CD4-positive, alpha-beta memory T cell (primary cell): ENCODE measurements around the gene IL10RA. TPM values are rescaled to one million over a fixed set of nuclear protein-coding genes. Genes with fewer than 3 reads are reported as not detected.
A peak's percentile ranks its signal among the peaks of the same experiment; 100 is the strongest.

ENCODE experiments used
- CTCF ChIA-PET: fragments of 350-600 bp; sonication (Branson Sonifier 250); formaldehyde crosslinking; loops from one replicate; lab custom pipeline; 2021; ENCODE audit warnings: inconsistent platforms; ENCODE audit not compliant: partially characterized antibody; lab: Charles Lee
- POLR2A ChIA-PET: fragments of 350-600 bp; sonication (Branson Sonifier 250); formaldehyde crosslinking; loops from one replicate; lab custom pipeline; 2021; ENCODE audit not compliant: partially characterized antibody; lab: Charles Lee
- DNase-seq, 5 donors: peaks; one replicate each; pipeline versions ENCODE4 v3.0.0 to v3.0.0-alpha.2; 2020 to 2022; ENCODE audit warnings: mixed read lengths in 1 of 5
- H3K27ac ChIP-seq: one replicate; pipeline ENCODE4 v1.7.0; 2013; ENCODE audit warnings: low read depth, low read length
- H3K27me3 ChIP-seq: 2 replicates; pipeline ENCODE4 v1.7.0; 2013; ENCODE audit warnings: mild to moderate bottlenecking, low read length, moderate library complexity; ENCODE audit not compliant: insufficient read depth
- H3K36me3 ChIP-seq: 2 replicates; pipeline ENCODE4 v1.7.0; 2013; ENCODE audit warnings: mild to moderate bottlenecking, low read length, moderate library complexity; ENCODE audit not compliant: insufficient read depth
- H3K4me1 ChIP-seq: 2 replicates; pipeline ENCODE4 v1.7.0; 2013; ENCODE audit warnings: mild to moderate bottlenecking, low read length, moderate library complexity; ENCODE audit not compliant: insufficient read depth
- H3K4me3 ChIP-seq, 2 donors: one replicate each; pipeline ENCODE4 v1.7.0; 2013; ENCODE audit warnings: low read length in 2 of 2, mild to moderate bottlenecking in 1 of 2
- H3K9me3 ChIP-seq, 2 donors: one replicate each; pipeline ENCODE4 v1.7.0; 2013; ENCODE audit warnings: low read length in 2 of 2, control low read depth in 1 of 2; ENCODE audit not compliant: control insufficient read depth in 1 of 2
- H3K27ac Mint-ChIP-seq, 7 donors: one replicate each; pipeline ENCODE4 v1.8.0; 2020 to 2021; ENCODE audit warnings: mixed read lengths in 7 of 7, mild to moderate bottlenecking in 6 of 7, inconsistent platforms in 3 of 7, moderate library complexity in 3 of 7
- H3K27me3 Mint-ChIP-seq, 2 donors: one replicate each; pipeline ENCODE4 v1.8.0; 2020 to 2021; ENCODE audit warnings: mixed read lengths in 2 of 2
- H3K36me3 Mint-ChIP-seq, 2 donors: one replicate each; pipeline ENCODE4 v1.8.0; 2020 to 2021; ENCODE audit warnings: mixed read lengths in 2 of 2, inconsistent platforms in 1 of 2, mild to moderate bottlenecking in 1 of 2
- H3K4me1 Mint-ChIP-seq, 4 donors: one replicate each; pipeline ENCODE4 v1.8.0; 2020 to 2021; ENCODE audit warnings: mixed read lengths in 4 of 4, mild to moderate bottlenecking in 1 of 4
- H3K4me3 Mint-ChIP-seq, 8 donors: one replicate each; pipeline ENCODE4 v1.8.0; 2020 to 2021; ENCODE audit warnings: mixed read lengths in 8 of 8, mild to moderate bottlenecking in 7 of 8, moderate library complexity in 6 of 8, inconsistent platforms in 3 of 8
- H3K9me3 Mint-ChIP-seq, 8 donors: one replicate each; pipeline ENCODE4 v1.8.0; 2020 to 2021; ENCODE audit warnings: mixed read lengths in 8 of 8, mild to moderate bottlenecking in 5 of 8, inconsistent platforms in 3 of 8, moderate library complexity in 1 of 8
- intact Hi-C: fragments of 100-400 bp; cut with micrococcal nuclease; formaldehyde crosslinking; loops from one replicate; pipeline ENCODE4 v1.15.1; 2023
- polyA plus RNA-seq, 2 donors: library from polyadenylated mRNA; unstranded; fragments of 300-500 nt; fragmentation: Illumina TruSeq; gene quantifications; one replicate each; pipeline ENCODE4 v1.2.3, GENCODE V29; 2021
- total RNA-seq, 2 experiments: library from RNA; stranded (reverse); gene quantifications; one replicate each; pipeline ENCODE4 v1.2.3, GENCODE V29; 2021

The IL10RA gene
- total and polyA plus RNA-seq, 4 experiments from 2014 or later: 362 to 468 (median 402) TPM

- H3K27me3 ChIP-seq: no peaks in the 10 kb centered on the region
- Mint-ChIP-seq H3K36me3 (no peaks in the 10 kb centered on the region), H3K27me3 (no peaks in the 10 kb centered on the region), H3K4me3 (peak overlapping the region; percentile 77 to 89 (median 84)), H3K9me3 (no peaks in the 10 kb centered on the region), H3K4me1 (peaks cover 67 to 98% (median 84%) of the 10 kb centered on the region in 4 donors), H3K27ac (peak overlapping the region; percentile 88 to 97 (median 97))
- POLR2A ChIA-PET: interaction anchor here (1.1 to 18.6 kb wide), 14 partner anchors 10 to 142 kb away, joined by 4 to 1750 read pairs (median 14); partner anchors contain the start of genes FXYD2 and IL10RA
- peak overlapping the region; percentile 48 for H3K27ac ChIP-seq
- no peaks in the 10 kb centered on the region for H3K9me3 ChIP-seq
- intact Hi-C loops: loop anchor here (1.0 kb wide), 2 partner anchors 57 to 101 kb away; no protein-coding TSS in a partner anchor
- peak overlapping the region; percentile 20 to 57 for H3K4me3 ChIP-seq
- CTCF ChIA-PET: interaction anchor here (0.9 to 14.0 kb wide), 20 partner anchors 10 to 525 kb away, joined by 3 to 402 read pairs (median 4); partner anchors contain the start of genes FXYD2 and IL10RA
- peaks cover 94% of the 10 kb centered on the region for H3K4me1 ChIP-seq
- H3K36me3 ChIP-seq: no peaks in the 10 kb centered on the region
- DNase-seq: peak; percentile 77 to 84 (median 81)
Measured at GRCh38 chr11:117950301-117950700, 35.9 kb upstream of the IL10RA start.

GRCh38 chr11:117950993-117951961 is 34.9 kb upstream of the IL10RA start:
- H3K4me1 ChIP-seq: peaks cover 99% of the 10 kb centered on the region
- H3K27ac Mint-ChIP-seq: peak overlapping the region; percentile 88 to 97 (median 97)

GRCh38 chr11:117953024-117953671 is 33.0 kb upstream of the IL10RA start:
- H3K4me3 Mint-ChIP-seq: peak overlapping the region; percentile 29 to 89 (median 81)
- CTCF ChIA-PET: interaction anchor here (0.6 to 14.0 kb wide), 11 partner anchors 11 to 144 kb away, joined by 3 to 402 read pairs (median 52); partner anchors contain the start of gene IL10RA
- H3K9me3 Mint-ChIP-seq: peaks cover 2 to 19% (median 7%) of the 10 kb centered on the region in 8 donors
- H3K4me1 Mint-ChIP-seq: peaks cover 61 to 93% (median 75%) of the 10 kb centered on the region in 4 donors
- peaks cover 81% of the 10 kb centered on the region for H3K4me1 ChIP-seq
- peak overlapping the region in 1 of 2 donors; percentile 50 for H3K4me3 ChIP-seq
- intact Hi-C loops: loop anchor here (1.0 kb wide), 1 partner anchor 17 kb away; no protein-coding TSS in a partner anchor
- no peaks in the 10 kb centered on the region for H3K36me3 ChIP-seq
- peak overlapping the region; percentile 48 for H3K27ac ChIP-seq
- H3K27me3 Mint-ChIP-seq: no peaks in the 10 kb centered on the region
- H3K36me3 Mint-ChIP-seq: peaks cover 13 to 17% of the 10 kb centered on the region in 2 donors
- H3K27ac Mint-ChIP-seq: peak overlapping the region; percentile 88 to 97 (median 94)
- peak; percentile 65 to 74 (median 68) for DNase-seq
- POLR2A ChIA-PET: interaction anchor here (0.7 to 18.6 kb wide), 10 partner anchors 10 to 138 kb away, joined by 3 to 1750 read pairs (median 10); partner anchors contain the start of gene IL10RA
- H3K27me3 ChIP-seq: no peaks in the 10 kb centered on the region
- peaks cover 0 to 5% of the 10 kb centered on the region in 2 donors for H3K9me3 ChIP-seq

More at GRCh38 chr11:117950993-117951961, 34.9 kb upstream of the IL10RA start:
- H3K4me3 Mint-ChIP-seq: peak overlapping the region; percentile 77 to 89 (median 84)
- intact Hi-C loops: loop anchor here (1.0 kb wide), 4 partner anchors 35 to 100 kb away; partner anchors contain the start of gene IL10RA
- ChIA-PET CTCF (interaction anchor here (0.9 to 14.0 kb wide), 21 partner anchors 10 to 526 kb away, joined by 3 to 402 read pairs (median 4); partner anchors contain the start of genes FXYD2 and IL10RA), POLR2A (interaction anchor here (0.7 to 18.6 kb wide), 18 partner anchors 9 to 143 kb away, joined by 3 to 1750 read pairs (median 10); partner anchors contain the start of genes FXYD2 and IL10RA)
- Histone ChIP-seq H3K27me3 (no peaks in the 10 kb centered on the region), H3K4me3 (peak overlapping the region; percentile 20 to 57), H3K36me3 (no peaks in the 10 kb centered on the region), H3K9me3 (no peaks in the 10 kb centered on the region), H3K27ac (peak overlapping the region; percentile 48)
- H3K27me3 Mint-ChIP-seq: no peaks in the 10 kb centered on the region
- H3K9me3 Mint-ChIP-seq: peaks cover 0 to 3% (median 0%) of the 10 kb centered on the region in 8 donors
- DNase-seq: peak; percentile 55 to 66 (median 59)
- peaks cover 2 to 4% of the 10 kb centered on the region in 2 donors for H3K36me3 Mint-ChIP-seq
- peaks cover 63 to 94% (median 80%) of the 10 kb centered on the region in 4 donors for H3K4me1 Mint-ChIP-seq

- H3K36me3 Mint-ChIP-seq: peaks cover 21 to 37% of the 10 kb centered on the region in 2 donors
- peaks cover 35 to 65% (median 52%) of the 10 kb centered on the region in 4 donors for H3K4me1 Mint-ChIP-seq
- DNase-seq: no peak
- peaks cover 0 to 5% of the 10 kb centered on the region in 2 donors for H3K9me3 ChIP-seq
- ChIA-PET POLR2A (no interaction called here), CTCF (no interaction called here)
- peak overlapping the region in 4 of 8 donors; percentile 25 to 52 (median 39) for H3K4me3 Mint-ChIP-seq
- peaks cover 28% of the 10 kb centered on the region for H3K4me1 ChIP-seq
- peak overlapping the region in 2 of 7 donors; percentile 14 to 25 for H3K27ac Mint-ChIP-seq
- H3K36me3 ChIP-seq: no peaks in the 10 kb centered on the region
- H3K27ac ChIP-seq: no peak overlapping the region
- H3K4me3 ChIP-seq: no peak overlapping the region
- H3K9me3 Mint-ChIP-seq: peaks cover 8 to 35% (median 21%) of the 10 kb centered on the region in 8 donors
- no peaks in the 10 kb centered on the region for H3K27me3 ChIP-seq
- intact Hi-C loops: no loop called here
- H3K27me3 Mint-ChIP-seq: no peaks in the 10 kb centered on the region
Measured at GRCh38 chr11:117958949-117959348, 27.2 kb upstream of the IL10RA start.

- POLR2A ChIA-PET: interaction anchor here (0.8 to 2.8 kb wide), 5 partner anchors 9 to 92 kb away, joined by 3 to 20 read pairs (median 3); partner anchors contain the start of gene IL10RA
- Mint-ChIP-seq H3K4me1 (peaks cover 31 to 59% (median 47%) of the 10 kb centered on the region in 4 donors), H3K4me3 (peak overlapping the region in 3 of 8 donors; percentile 10 to 68 (median 51)), H3K27ac (peak overlapping the region in 4 of 7 donors; percentile 33 to 72 (median 35)), H3K27me3 (no peaks in the 10 kb centered on the region), H3K9me3 (peaks cover 8 to 35% (median 21%) of the 10 kb centered on the region in 8 donors), H3K36me3 (peaks cover 21 to 37% of the 10 kb centered on the region in 2 donors)
- CTCF ChIA-PET: interaction anchor here (1.1 to 1.3 kb wide), 3 partner anchors 13 to 94 kb away, joined by 3 to 7 read pairs (median 5); no protein-coding TSS in a partner anchor
- peaks cover 21% of the 10 kb centered on the region for H3K4me1 ChIP-seq
- no peaks in the 10 kb centered on the region for H3K27me3 ChIP-seq
- H3K4me3 ChIP-seq: no peak overlapping the region
- peaks cover 0 to 5% of the 10 kb centered on the region in 2 donors for H3K9me3 ChIP-seq
- no peaks in the 10 kb centered on the region for H3K36me3 ChIP-seq
- no peak overlapping the region for H3K27ac ChIP-seq
- DNase-seq: no peak
- intact Hi-C loops: no loop called here
Measured at GRCh38 chr11:117959438-117960149, 26.6 kb upstream of the IL10RA start.
